SK-N-SH (cell line): ENCODE data around the gene PLD2.

ENCODE experiments used
- ELF1 ChIP-seq: IDR thresholded peaks from 2 replicates; pipeline ENCODE4 v1.4.0; 2012
- EP300 ChIP-seq, 2 experiments: IDR thresholded peaks; 2 replicates each; pipeline versions ENCODE4 v1.4.0 to v1.6.1; 2012; ENCODE audit warnings: borderline replicate concordance in 1 of 2, low read depth in 1 of 2, low read length in 1 of 2
- RFX5 ChIP-seq: IDR thresholded peaks from 2 replicates; pipeline ENCODE4 v1.6.1; 2012; ENCODE audit warnings: mild to moderate bottlenecking, improper control_type of control experiment, low read length
- SIN3A ChIP-seq: IDR thresholded peaks from 2 replicates; pipeline ENCODE4 v1.6.1; 2012; ENCODE audit warnings: low read depth, mild to moderate bottlenecking, low read length, moderate library complexity, borderline replicate concordance
- TAF1 ChIP-seq: IDR thresholded peaks from 2 replicates; pipeline ENCODE4 v1.6.1; 2012; ENCODE audit warnings: low read depth, mild to moderate bottlenecking, low read length, moderate library complexity, borderline replicate concordance
- TCF12 ChIP-seq: IDR thresholded peaks from 2 replicates; pipeline ENCODE4 v1.4.0; 2012
- YY1 ChIP-seq: IDR thresholded peaks from 2 replicates; pipeline ENCODE4 v1.4.0; 2012; ENCODE audit warnings: low read depth, mild to moderate bottlenecking
- TF ChIP-seq, protein P1 (sequence below): fragments of 200-600 bp; sonication (generic); IDR thresholded peaks from 2 replicates; pipeline ENCODE4 v1.6.1; 2017; ENCODE audit warnings: antibody characterized with exemption, mild to moderate bottlenecking, moderate library complexity
- TF ChIP-seq, protein P2 (sequence below): IDR thresholded peaks from 2 replicates; pipeline ENCODE4 v1.6.1; 2012; ENCODE audit warnings: mild to moderate bottlenecking, low read depth, low read length, moderate library complexity

GRCh38 chr17:4853208-4853671 is 46.3 kb downstream of the PLD2 start:
- TF ChIP-seq TCF12: no peak
- TF ChIP-seq, protein P1, sequence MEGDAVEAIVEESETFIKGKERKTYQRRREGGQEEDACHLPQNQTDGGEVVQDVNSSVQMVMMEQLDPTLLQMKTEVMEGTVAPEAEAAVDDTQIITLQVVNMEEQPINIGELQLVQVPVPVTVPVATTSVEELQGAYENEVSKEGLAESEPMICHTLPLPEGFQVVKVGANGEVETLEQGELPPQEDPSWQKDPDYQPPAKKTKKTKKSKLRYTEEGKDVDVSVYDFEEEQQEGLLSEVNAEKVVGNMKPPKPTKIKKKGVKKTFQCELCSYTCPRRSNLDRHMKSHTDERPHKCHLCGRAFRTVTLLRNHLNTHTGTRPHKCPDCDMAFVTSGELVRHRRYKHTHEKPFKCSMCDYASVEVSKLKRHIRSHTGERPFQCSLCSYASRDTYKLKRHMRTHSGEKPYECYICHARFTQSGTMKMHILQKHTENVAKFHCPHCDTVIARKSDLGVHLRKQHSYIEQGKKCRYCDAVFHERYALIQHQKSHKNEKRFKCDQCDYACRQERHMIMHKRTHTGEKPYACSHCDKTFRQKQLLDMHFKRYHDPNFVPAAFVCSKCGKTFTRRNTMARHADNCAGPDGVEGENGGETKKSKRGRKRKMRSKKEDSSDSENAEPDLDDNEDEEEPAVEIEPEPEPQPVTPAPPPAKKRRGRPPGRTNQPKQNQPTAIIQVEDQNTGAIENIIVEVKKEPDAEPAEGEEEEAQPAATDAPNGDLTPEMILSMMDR: no peak
- TF ChIP-seq YY1: no peak
- no peak for TF ChIP-seq SIN3A
- TF ChIP-seq, protein P2, sequence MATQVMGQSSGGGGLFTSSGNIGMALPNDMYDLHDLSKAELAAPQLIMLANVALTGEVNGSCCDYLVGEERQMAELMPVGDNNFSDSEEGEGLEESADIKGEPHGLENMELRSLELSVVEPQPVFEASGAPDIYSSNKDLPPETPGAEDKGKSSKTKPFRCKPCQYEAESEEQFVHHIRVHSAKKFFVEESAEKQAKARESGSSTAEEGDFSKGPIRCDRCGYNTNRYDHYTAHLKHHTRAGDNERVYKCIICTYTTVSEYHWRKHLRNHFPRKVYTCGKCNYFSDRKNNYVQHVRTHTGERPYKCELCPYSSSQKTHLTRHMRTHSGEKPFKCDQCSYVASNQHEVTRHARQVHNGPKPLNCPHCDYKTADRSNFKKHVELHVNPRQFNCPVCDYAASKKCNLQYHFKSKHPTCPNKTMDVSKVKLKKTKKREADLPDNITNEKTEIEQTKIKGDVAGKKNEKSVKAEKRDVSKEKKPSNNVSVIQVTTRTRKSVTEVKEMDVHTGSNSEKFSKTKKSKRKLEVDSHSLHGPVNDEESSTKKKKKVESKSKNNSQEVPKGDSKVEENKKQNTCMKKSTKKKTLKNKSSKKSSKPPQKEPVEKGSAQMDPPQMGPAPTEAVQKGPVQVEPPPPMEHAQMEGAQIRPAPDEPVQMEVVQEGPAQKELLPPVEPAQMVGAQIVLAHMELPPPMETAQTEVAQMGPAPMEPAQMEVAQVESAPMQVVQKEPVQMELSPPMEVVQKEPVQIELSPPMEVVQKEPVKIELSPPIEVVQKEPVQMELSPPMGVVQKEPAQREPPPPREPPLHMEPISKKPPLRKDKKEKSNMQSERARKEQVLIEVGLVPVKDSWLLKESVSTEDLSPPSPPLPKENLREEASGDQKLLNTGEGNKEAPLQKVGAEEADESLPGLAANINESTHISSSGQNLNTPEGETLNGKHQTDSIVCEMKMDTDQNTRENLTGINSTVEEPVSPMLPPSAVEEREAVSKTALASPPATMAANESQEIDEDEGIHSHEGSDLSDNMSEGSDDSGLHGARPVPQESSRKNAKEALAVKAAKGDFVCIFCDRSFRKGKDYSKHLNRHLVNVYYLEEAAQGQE: no peak
- TF ChIP-seq RFX5: no peak
- TF ChIP-seq ELF1: no peak
- TF ChIP-seq EP300 (IDR thresholded peaks at IDR 0.05; ENCODE audit: borderline replicate concordance in 1 of 2, low read depth in 1 of 2, low read length in 1 of 2): no peak
- no peak for TF ChIP-seq TAF1
